Measurements from ENCODE around the gene PRR33.

Gene PRR33

GRCh38 chr11:1868636-1869291 is 22.9 kb downstream of the PRR33 start:
- no peak for DNase-seq (ENCODE audit: extremely low read depth, low read depth)
- no peak for TF ChIP-seq CTCF (IDR thresholded peaks at IDR 0.05; ENCODE audit: low read depth, low read length)

- DNase-seq (ENCODE audit: extremely low read depth, low read depth) = no peak
- no peak for TF ChIP-seq CTCF (IDR thresholded peaks at IDR 0.05; ENCODE audit: low read depth, low read length)
These were observed 23.5 kb downstream of the PRR33 start for GRCh38 chr11:1868056-1868635.

- no peak for TF ChIP-seq CTCF (IDR thresholded peaks at IDR 0.05; ENCODE audit: low read depth, low read length)
- DNase-seq (ENCODE audit: extremely low read depth, low read depth) = no peak
These were observed 24.3 kb downstream of the PRR33 start for GRCh38 chr11:1867381-1867780.

- no peak for TF ChIP-seq CTCF (IDR thresholded peaks at IDR 0.05; ENCODE audit: low read depth, low read length)
- DNase-seq (ENCODE audit: extremely low read depth, low read depth) = no peak
These were observed 24.9 kb downstream of the PRR33 start for GRCh38 chr11:1866776-1867175.

GRCh38 chr11:1866226-1866625 is 25.5 kb downstream of the PRR33 start:
- no peak for DNase-seq (ENCODE audit: extremely low read depth, low read depth)
- TF ChIP-seq CTCF (IDR thresholded peaks at IDR 0.05; ENCODE audit: low read depth, low read length) = no peak

- no peak for DNase-seq (ENCODE audit: extremely low read depth, low read depth)
- no peak for TF ChIP-seq CTCF (IDR thresholded peaks at IDR 0.05; ENCODE audit: low read depth, low read length)
These were observed 26.6 kb downstream of the PRR33 start for GRCh38 chr11:1864831-1865665.

- DNase-seq (ENCODE audit: extremely low read depth, low read depth) = no peak
- no peak for TF ChIP-seq CTCF (IDR thresholded peaks at IDR 0.05; ENCODE audit: low read depth, low read length)
These were observed 27.5 kb downstream of the PRR33 start for GRCh38 chr11:1864231-1864630.

Measured in AG09319 (cell line).